ENCODE measurements around the gene LRMDA. TPM values are rescaled to one million over a fixed set of nuclear protein-coding genes. Genes with fewer than 3 reads are reported as not detected.

Gene LRMDA
- total RNA-seq, 3 donors from 2014 or later = 9.4 to 14.9 (median 10.3) TPM

DNA sequence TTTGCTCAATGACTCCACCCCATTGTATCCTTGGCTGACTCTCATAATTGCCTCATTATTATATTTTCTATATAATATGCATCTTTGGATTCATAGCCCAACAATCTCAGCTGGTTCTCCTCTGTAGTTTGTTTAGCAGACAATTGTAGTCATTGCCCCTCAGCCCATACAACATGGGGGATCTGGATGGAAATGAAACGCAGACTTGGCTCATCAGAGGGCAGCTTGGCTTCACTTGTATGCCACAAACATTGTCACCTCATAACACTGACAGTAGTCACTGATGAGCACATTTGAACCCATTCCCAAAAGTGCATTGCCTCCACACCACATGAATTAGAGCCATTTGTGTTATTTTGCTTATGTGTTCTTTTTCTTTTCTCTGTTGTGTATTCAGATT is 963.8 kb downstream of the LRMDA start:
- intact Hi-C loops (cut with DNase I, micrococcal nuclease) = no loop called here
- Histone ChIP-seq H3K4me1 (ENCODE audit: low read depth) (no peaks in the 10 kb centered on the region), H3K9me3 (no peaks in the 10 kb centered on the region), H3K36me3 (ENCODE audit: low read depth) (no peaks in the 10 kb centered on the region), H3K4me3 (no peak overlapping the region)
- no peak for TF ChIP-seq CTCF (IDR thresholded peaks at IDR 0.05)
- ATAC-seq = no peak
- DNase-seq = no peak

DNA sequence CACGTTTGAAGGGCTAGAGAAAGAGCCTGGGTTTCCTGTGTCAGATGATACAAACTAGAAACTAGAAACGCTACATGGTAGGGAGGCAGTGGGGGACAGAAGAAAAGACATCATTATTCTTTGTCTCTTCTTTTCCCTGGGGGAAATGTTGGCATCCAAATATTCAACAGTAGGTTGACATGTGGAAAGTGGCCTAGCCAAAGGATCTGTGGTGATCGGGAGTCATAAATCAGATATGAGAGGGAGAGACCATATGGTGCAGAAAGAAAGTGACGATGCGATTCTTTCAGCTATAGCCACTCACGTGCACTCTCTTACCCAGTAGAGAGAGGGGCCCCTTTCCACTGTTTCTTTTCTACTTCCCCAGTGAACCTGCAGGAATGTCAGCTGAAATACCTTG is 964.7 kb downstream of the LRMDA start:
- intact Hi-C loops (cut with DNase I, micrococcal nuclease) = no loop called here
- H3K4me3 ChIP-seq = no peak overlapping the region
- DNase-seq (no peak), ATAC-seq (no peak)
- no peaks in the 10 kb centered on the region for H3K36me3 ChIP-seq (ENCODE audit: low read depth)
- H3K9me3 ChIP-seq = no peaks in the 10 kb centered on the region
- no peak for TF ChIP-seq CTCF (IDR thresholded peaks at IDR 0.05)
- H3K4me1 ChIP-seq (ENCODE audit: low read depth) = no peaks in the 10 kb centered on the region

- Histone ChIP-seq H3K4me3 (no peak overlapping the region), H3K36me3 (ENCODE audit: low read depth) (no peaks in the 10 kb centered on the region), H3K9me3 (no peaks in the 10 kb centered on the region), H3K4me1 (ENCODE audit: low read depth) (no peaks in the 10 kb centered on the region)
- DNase-seq = no peak
- intact Hi-C loops (cut with DNase I, micrococcal nuclease) = no loop called here
- no peak for ATAC-seq
- no peak for TF ChIP-seq CTCF (IDR thresholded peaks at IDR 0.05)
Observed at GRCh38 chr10:76397181-76398042, 966.0 kb downstream of the LRMDA start.

DNA sequence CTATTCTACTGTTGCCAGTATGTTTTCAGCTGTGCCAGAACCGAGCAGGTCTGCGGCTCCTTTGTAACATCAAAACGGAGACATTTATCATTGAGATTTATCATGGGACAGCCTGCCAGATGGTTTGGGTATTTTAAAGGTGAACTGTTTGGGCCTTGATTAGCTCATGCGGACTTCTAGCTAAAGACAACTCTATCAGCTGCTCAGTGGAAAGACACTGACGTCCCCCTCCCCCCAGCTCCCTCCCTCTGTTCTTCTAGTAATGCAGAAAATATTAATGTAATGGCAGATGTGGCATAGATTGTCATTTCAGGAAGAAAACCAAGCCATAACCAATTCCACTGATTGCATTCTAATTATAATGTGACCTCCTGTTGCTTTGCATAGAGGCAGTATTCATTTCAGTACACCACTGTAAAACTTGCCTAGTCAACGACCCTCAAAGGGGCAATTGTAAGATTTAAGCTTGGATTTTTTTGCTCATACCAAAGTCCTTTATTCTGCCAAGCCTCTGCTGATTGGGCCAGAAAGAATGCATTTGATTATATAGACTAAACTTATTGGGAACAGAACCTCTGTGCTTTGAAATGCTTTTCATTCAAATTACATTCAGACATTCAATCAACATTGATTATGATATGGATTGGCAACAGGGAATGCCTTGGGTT is 966.8 kb downstream of the LRMDA start:
- H3K4me3 ChIP-seq = no peak overlapping the region
- H3K36me3 ChIP-seq (ENCODE audit: low read depth) = no peaks in the 10 kb centered on the region
- no peak for TF ChIP-seq CTCF (IDR thresholded peaks at IDR 0.05)
- ATAC-seq (no peak), DNase-seq (no peak)
- H3K4me1 ChIP-seq (ENCODE audit: low read depth) = no peaks in the 10 kb centered on the region
- H3K9me3 ChIP-seq = no peaks in the 10 kb centered on the region
- intact Hi-C loops (cut with DNase I, micrococcal nuclease) = no loop called here

- ATAC-seq = no peak
Observed at GRCh38 chr10:76399226-76399625, 967.8 kb downstream of the LRMDA start.

More at GRCh38 chr10:76399226-76399625, 967.8 kb downstream of the LRMDA start:
- intact Hi-C loops (cut with DNase I, micrococcal nuclease) = no loop called here
- no peak for DNase-seq
- no peak for TF ChIP-seq CTCF (IDR thresholded peaks at IDR 0.05)
- no peaks in the 10 kb centered on the region for H3K9me3 ChIP-seq
- no peaks in the 10 kb centered on the region for H3K36me3 ChIP-seq (ENCODE audit: low read depth)
- no peak overlapping the region for H3K4me3 ChIP-seq
- H3K4me1 ChIP-seq (ENCODE audit: low read depth) = no peaks in the 10 kb centered on the region

All from mucosa of descending colon (tissue), 3 donors.